Dendritic cell treated with granulocyte-macrophage colony-stimulating factor and Interleukin-4, amounts not matched to agents 40 ng/mL and 50 ng/mL, for 4 days (primary cell): ENCODE measurements around the gene XPR1.

Experiments used
- H3K27ac Mint-ChIP-seq: one replicate; pipeline ENCODE4 v1.8.0; 2022; ENCODE audit warnings: mild to moderate bottlenecking, mixed read lengths
- H3K27me3 Mint-ChIP-seq: one replicate; pipeline ENCODE4 v1.8.0; 2022; ENCODE audit warnings: mild to moderate bottlenecking, mixed read lengths
- H3K36me3 Mint-ChIP-seq: one replicate; pipeline ENCODE4 v1.8.0; 2022; ENCODE audit warnings: low read depth, mixed read lengths
- H3K4me1 Mint-ChIP-seq: one replicate; pipeline ENCODE4 v1.8.0; 2022; ENCODE audit warnings: low read depth, mixed read lengths
- H3K4me3 Mint-ChIP-seq: one replicate; pipeline ENCODE4 v1.8.0; 2022; ENCODE audit warnings: mild to moderate bottlenecking, moderate library complexity, mixed read lengths
- H3K9me3 Mint-ChIP-seq: one replicate; pipeline ENCODE4 v1.8.0; 2022; ENCODE audit warnings: mixed read lengths
- intact Hi-C: fragments of 100-400 bp; cut with micrococcal nuclease; formaldehyde crosslinking; loops from one replicate; pipeline ENCODE4 v1.15.0; 2022

XPR1 gene

GRCh38 chr1:180631766-180632325, at the start of gene XPR1:
XPR1 (plus strand) TSS chr1:180632022; CDS start chr1:180632202, 180 bp downstream.
- peaks cover 9% of the 10 kb centered on the region for H3K36me3 Mint-ChIP-seq
- H3K27me3 Mint-ChIP-seq = no peaks in the 10 kb centered on the region
- H3K4me1 Mint-ChIP-seq = peaks cover 5% of the 10 kb centered on the region
- H3K27ac Mint-ChIP-seq = no peak within 1 kb of the TSS
- H3K9me3 Mint-ChIP-seq = no peaks in the 10 kb centered on the region
- intact Hi-C loops = loop anchor here (2.0 to 5.0 kb wide), 2 partner anchors 99 to 230 kb away; no protein-coding TSS in a partner anchor
- no peak within 1 kb of the TSS for H3K4me3 Mint-ChIP-seq

- Mint-ChIP-seq H3K27me3 (no peaks in the 10 kb centered on the region), H3K9me3 (no peaks in the 10 kb centered on the region), H3K27ac (no peak overlapping the region), H3K4me1 (peaks cover 6% of the 10 kb centered on the region), H3K36me3 (no peaks in the 10 kb centered on the region), H3K4me3 (no peak overlapping the region)
- intact Hi-C loops = no loop called here
Measured at GRCh38 chr1:180584869-180585268, 47.0 kb upstream of the XPR1 start.

DNA sequence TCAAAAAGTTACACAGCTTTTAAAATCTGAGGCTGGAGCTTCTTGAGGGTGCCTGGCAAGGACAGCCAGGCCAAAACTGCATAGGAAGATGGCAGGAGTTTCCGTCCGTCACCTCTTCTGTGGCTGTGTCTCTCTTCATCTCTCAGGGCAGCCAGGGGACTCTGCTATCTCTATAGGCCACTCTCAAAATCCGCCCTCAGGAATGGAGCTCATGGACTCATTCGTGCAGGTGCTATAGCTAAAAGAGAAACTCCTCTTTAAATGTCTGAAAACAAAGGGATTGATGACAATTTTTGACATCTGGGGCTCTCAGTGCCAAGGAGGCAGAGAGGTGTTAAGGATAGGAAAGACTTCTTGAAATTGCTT, 45.8 kb upstream of the XPR1 start:
- intact Hi-C loops = no loop called here
- Mint-ChIP-seq H3K27ac (no peak overlapping the region), H3K4me3 (no peak overlapping the region), H3K4me1 (peaks cover 6% of the 10 kb centered on the region), H3K36me3 (no peaks in the 10 kb centered on the region), H3K9me3 (no peaks in the 10 kb centered on the region), H3K27me3 (no peaks in the 10 kb centered on the region)

DNA sequence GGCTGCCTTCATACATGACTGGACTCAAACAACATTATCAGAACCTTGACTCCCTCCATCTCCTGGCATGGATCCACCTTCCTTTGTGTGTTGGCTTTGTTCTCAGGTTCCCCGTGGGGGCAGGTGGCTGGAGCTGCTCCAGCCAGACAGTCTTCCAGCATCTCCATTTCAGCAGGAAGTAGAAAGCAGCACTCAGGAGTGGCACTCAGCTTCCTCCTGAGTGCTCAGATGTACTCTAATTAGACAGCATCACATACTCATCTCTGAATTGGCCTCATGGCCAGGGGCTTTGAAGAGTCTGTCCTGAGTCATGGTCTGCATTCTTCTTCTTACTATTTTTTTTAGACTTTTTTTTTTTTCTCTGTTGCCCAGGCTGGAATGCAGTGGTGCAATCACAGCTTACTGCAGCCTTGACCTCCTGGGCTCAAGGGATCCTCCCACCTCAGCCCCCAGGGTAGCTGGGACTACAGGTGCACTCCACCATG, 45.1 kb upstream of the XPR1 start:
- intact Hi-C loops = no loop called here
- no peaks in the 10 kb centered on the region for H3K27me3 Mint-ChIP-seq
- no peaks in the 10 kb centered on the region for H3K36me3 Mint-ChIP-seq
- peaks cover 3% of the 10 kb centered on the region for H3K4me1 Mint-ChIP-seq
- H3K27ac Mint-ChIP-seq = no peak overlapping the region
- no peaks in the 10 kb centered on the region for H3K9me3 Mint-ChIP-seq
- no peak overlapping the region for H3K4me3 Mint-ChIP-seq

DNA sequence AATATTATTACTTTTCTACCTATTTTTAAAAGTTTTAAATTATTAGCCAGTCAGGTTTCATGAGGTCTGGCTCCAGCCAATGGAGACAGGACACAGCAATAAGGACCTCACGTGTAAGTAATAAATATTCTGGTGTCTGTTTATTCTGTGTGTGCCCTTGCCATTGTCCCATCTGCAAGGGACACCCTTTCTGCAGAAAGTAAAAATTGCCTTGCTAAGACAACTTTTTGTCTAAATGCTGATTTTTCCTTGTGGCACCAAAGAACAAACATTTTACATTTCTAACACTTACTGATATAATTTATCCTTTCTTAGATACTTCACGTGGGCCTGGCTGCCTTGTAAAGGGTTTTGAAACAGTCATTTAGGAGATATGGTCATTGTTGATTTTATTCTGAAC, 43.7 kb upstream of the XPR1 start:
- Mint-ChIP-seq H3K27ac (no peak overlapping the region), H3K9me3 (no peaks in the 10 kb centered on the region), H3K27me3 (no peaks in the 10 kb centered on the region), H3K4me1 (no peaks in the 10 kb centered on the region), H3K4me3 (no peak overlapping the region), H3K36me3 (no peaks in the 10 kb centered on the region)
- intact Hi-C loops = no loop called here

DNA sequence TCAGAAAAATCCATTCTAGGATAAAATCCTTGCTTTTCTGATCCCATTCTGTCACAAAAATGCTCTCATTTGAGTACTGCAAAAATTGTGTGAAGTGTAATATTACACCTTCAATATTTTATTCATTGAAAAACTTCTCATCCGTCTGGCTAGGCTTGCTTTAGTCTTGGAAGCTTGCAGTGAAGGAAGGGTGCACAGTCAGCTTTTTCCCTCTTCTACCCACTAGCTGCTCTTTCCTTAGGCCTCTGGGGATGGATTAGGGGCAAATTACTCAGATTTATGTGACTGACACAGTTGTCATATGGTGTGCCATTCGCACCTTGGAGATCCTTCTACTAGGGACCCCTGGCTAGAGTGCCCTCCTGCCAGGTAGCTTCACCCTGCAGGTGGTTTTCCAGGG, 40.9 kb upstream of the XPR1 start:
- no peaks in the 10 kb centered on the region for H3K9me3 Mint-ChIP-seq
- no peaks in the 10 kb centered on the region for H3K36me3 Mint-ChIP-seq
- no peak overlapping the region for H3K4me3 Mint-ChIP-seq
- no peak overlapping the region for H3K27ac Mint-ChIP-seq
- intact Hi-C loops = no loop called here
- no peaks in the 10 kb centered on the region for H3K27me3 Mint-ChIP-seq
- no peaks in the 10 kb centered on the region for H3K4me1 Mint-ChIP-seq

DNA sequence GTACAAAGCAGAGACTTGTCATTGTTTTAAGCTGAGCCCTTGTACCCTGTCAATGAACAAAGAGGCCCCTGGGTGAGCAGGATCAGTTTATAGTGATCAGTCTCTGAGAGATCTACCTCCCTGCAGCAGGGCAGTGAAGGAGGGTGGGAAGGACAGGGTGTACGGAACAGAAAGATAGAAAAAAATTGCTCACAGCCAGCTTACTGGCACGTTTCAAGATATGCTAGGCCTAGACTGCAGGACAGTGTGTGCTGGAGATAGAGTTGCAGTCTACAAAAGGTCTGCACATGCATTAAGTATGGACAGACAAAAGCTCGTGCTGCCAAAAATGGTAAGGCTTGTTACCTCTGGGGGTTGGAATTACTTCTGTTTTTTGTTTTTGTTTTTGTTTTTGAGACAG, 38.4 kb upstream of the XPR1 start:
- Mint-ChIP-seq H3K27me3 (no peaks in the 10 kb centered on the region), H3K9me3 (no peaks in the 10 kb centered on the region), H3K4me3 (no peak overlapping the region), H3K36me3 (no peaks in the 10 kb centered on the region), H3K27ac (no peak overlapping the region), H3K4me1 (no peaks in the 10 kb centered on the region)
- intact Hi-C loops = no loop called here

GRCh38 chr1:180594723-180595122, 37.1 kb upstream of the XPR1 start:
- intact Hi-C loops = no loop called here
- no peaks in the 10 kb centered on the region for H3K36me3 Mint-ChIP-seq
- no peaks in the 10 kb centered on the region for H3K4me1 Mint-ChIP-seq
- no peak overlapping the region for H3K27ac Mint-ChIP-seq
- H3K27me3 Mint-ChIP-seq = no peaks in the 10 kb centered on the region
- no peak overlapping the region for H3K4me3 Mint-ChIP-seq
- no peaks in the 10 kb centered on the region for H3K9me3 Mint-ChIP-seq

DNA sequence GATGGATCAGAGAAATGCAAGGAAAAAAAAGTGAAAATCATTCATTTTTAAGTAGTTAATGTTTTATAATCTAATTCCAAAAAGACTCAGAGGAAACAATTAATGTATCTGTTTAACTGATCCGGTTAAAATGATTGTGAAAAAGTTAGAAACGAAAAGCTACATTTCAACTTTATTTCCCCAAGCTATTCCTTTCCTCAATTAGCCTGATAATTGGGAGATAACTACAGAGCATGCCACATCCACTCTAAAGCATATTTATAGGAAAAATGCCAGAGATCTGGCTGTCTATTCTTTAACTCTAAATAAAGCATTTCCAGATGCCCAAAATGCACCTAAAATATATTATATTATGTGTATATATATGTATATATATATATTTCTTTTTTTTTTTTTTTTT, 35.9 kb upstream of the XPR1 start:
- Mint-ChIP-seq H3K27ac (no peak overlapping the region), H3K4me1 (no peaks in the 10 kb centered on the region), H3K36me3 (no peaks in the 10 kb centered on the region), H3K4me3 (no peak overlapping the region), H3K9me3 (no peaks in the 10 kb centered on the region), H3K27me3 (no peaks in the 10 kb centered on the region)
- intact Hi-C loops = no loop called here

DNA sequence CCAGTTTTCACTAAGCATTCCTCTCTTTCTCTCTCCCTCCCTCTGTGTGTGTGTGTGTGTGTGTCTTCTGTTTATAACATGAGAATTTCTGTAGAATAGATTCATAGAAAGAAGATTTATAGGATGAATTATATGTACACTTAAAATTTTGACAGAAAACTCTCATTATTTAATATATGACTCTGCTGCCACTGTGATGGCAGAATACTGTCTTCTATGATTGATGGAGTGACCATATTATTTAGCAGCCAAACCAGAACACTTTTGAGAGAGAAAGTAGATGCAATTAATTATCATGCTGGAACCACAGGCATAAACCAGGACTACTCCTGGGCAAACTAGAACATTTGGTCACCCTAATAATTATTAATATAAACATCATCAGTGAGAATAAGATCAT, 34.3 kb upstream of the XPR1 start:
- H3K9me3 Mint-ChIP-seq = no peaks in the 10 kb centered on the region

DNA sequence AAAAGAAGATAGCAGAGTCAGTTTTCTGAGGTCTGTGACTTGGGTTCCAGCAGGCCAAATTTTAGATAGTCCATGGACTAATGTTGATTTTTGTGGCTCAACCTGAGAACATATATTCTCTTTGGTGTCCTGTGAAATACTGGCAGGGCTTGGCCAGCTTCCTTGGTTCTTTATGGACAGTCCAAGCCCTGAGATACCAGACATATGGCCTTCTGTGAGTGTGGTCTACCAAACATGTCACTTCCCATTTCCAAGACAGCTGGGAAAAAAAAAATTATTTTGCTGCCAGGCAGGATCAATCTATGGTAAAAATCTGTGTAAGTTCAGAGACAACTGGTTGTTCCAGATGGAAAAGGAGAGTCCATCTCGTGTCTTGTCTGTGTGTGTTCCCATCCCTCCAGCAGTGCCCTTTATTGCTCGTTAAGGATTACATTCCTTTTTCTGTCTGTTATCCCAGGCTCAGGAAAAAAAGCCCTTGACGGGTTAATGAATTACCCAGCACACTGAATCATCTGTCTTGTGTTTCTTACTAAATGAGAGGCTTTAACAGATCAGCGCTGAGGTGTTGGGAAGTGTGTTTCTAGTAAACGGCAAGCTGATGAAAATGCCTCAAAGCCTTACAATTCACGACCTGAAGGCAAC, 33.4 kb upstream of the XPR1 start:
- no peak overlapping the region for H3K27ac Mint-ChIP-seq
- intact Hi-C loops = no loop called here
- H3K4me1 Mint-ChIP-seq = no peaks in the 10 kb centered on the region
- H3K4me3 Mint-ChIP-seq = no peak overlapping the region
- no peaks in the 10 kb centered on the region for H3K36me3 Mint-ChIP-seq
- H3K9me3 Mint-ChIP-seq = no peaks in the 10 kb centered on the region
- peaks cover 4% of the 10 kb centered on the region for H3K27me3 Mint-ChIP-seq

More for the DNA sequence above, 34.3 kb upstream of the XPR1 start:
- Mint-ChIP-seq H3K36me3 (no peaks in the 10 kb centered on the region), H3K27ac (no peak overlapping the region), H3K4me1 (no peaks in the 10 kb centered on the region), H3K27me3 (peaks cover 4% of the 10 kb centered on the region), H3K4me3 (no peak overlapping the region)
- intact Hi-C loops = no loop called here

GRCh38 chr1:180600343-180600742, 31.5 kb upstream of the XPR1 start:
- Mint-ChIP-seq H3K27ac (no peak overlapping the region), H3K9me3 (no peaks in the 10 kb centered on the region), H3K36me3 (no peaks in the 10 kb centered on the region), H3K4me1 (no peaks in the 10 kb centered on the region), H3K4me3 (no peak overlapping the region), H3K27me3 (peaks cover 4% of the 10 kb centered on the region)
- intact Hi-C loops = no loop called here

DNA sequence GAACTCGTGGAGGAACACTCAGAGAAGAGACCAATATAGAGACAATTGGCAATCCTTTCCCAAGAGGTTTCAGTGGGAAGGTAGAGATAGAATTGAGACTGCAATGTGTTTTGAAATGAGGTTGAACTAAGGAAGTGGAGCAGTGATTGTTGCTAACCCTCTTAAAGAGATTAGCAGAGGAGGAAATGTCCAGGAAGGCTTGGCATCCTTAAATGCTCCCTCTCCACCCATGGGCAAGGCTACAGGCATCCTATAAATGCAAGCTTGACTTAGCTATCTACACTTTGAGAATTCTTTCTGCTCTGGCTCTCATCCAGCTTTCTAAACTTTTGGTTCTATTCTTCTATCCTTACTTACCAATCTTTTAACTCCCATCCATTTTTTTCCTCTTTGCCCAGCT, 30.3 kb upstream of the XPR1 start:
- H3K9me3 Mint-ChIP-seq = no peaks in the 10 kb centered on the region
- no peak overlapping the region for H3K4me3 Mint-ChIP-seq
- H3K27ac Mint-ChIP-seq = no peak overlapping the region
- intact Hi-C loops = no loop called here
- no peaks in the 10 kb centered on the region for H3K36me3 Mint-ChIP-seq
- no peaks in the 10 kb centered on the region for H3K4me1 Mint-ChIP-seq
- H3K27me3 Mint-ChIP-seq = peaks cover 4% of the 10 kb centered on the region

GRCh38 chr1:180603223-180603849, 28.5 kb upstream of the XPR1 start:
- H3K36me3 Mint-ChIP-seq = no peaks in the 10 kb centered on the region
- H3K9me3 Mint-ChIP-seq = no peaks in the 10 kb centered on the region

DNA sequence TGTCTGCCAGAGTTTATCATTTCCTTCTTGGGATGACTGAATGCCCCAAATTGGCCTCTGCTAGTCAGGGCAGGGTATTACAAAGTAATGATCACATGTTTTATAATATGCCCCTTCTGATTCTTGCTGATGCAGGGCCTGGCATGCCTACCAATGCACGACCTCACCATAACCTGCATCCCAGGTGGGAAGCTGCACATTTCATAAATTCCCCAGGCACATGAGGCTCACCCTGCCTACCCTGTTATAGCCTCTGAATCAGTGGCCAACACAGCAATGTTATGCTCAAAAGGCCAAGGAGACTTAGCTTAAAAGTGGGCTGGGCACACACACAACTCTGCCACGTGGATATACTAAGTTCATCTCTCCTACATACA, 28.0 kb upstream of the XPR1 start:
- H3K4me3 Mint-ChIP-seq = no peak overlapping the region
- no peak overlapping the region for H3K27ac Mint-ChIP-seq
- H3K4me1 Mint-ChIP-seq = no peaks in the 10 kb centered on the region
- intact Hi-C loops = no loop called here
- no peaks in the 10 kb centered on the region for H3K9me3 Mint-ChIP-seq
- H3K36me3 Mint-ChIP-seq = no peaks in the 10 kb centered on the region
- peaks cover 4% of the 10 kb centered on the region for H3K27me3 Mint-ChIP-seq

More at GRCh38 chr1:180603223-180603849, 28.5 kb upstream of the XPR1 start:
- Mint-ChIP-seq H3K4me3 (no peak overlapping the region), H3K27me3 (peaks cover 4% of the 10 kb centered on the region), H3K27ac (no peak overlapping the region), H3K4me1 (no peaks in the 10 kb centered on the region)
- intact Hi-C loops = no loop called here
